Left renal cortex interstitium (tissue), 4 donors: ENCODE data around the gene GREB1. TPM values are rescaled to one million over a fixed set of nuclear protein-coding genes. Genes with fewer than 3 reads are reported as not detected.

ENCODE experiments used
- DNase-seq, 4 donors: peaks; one replicate each; pipeline ENCODE4 v3.0.0-alpha.2; 2013; ENCODE audit warnings: low read depth in 4 of 4, low spot score in 2 of 4, missing footprints in 1 of 4
- polyA plus RNA-seq, 4 donors: library from polyadenylated mRNA; unstranded; fragments of 120-200 nt; gene quantifications; one replicate each; pipeline ENCODE4 v1.2.1, GENCODE V29; 2013; ENCODE audit not compliant: insufficient read length in 4 of 4

The GREB1 gene
- polyA plus RNA-seq, 4 donors, result 9.2 to 19.7 (median 13.9) TPM

- DNase-seq, result no peak
Observed at GRCh38 chr2:11507517-11507916, 26.3 kb upstream of the GREB1 start.

GRCh38 chr2:11508279-11508678 lies 25.6 kb upstream of the GREB1 start:
- DNase-seq, result no peak

GRCh38 chr2:11509657-11510360 lies 24.0 kb upstream of the GREB1 start:
- DNase-seq, result no peak

GRCh38 chr2:11512431-11512830 lies 21.4 kb upstream of the GREB1 start:
- DNase-seq, result no peak

- no peak for DNase-seq
Observed at GRCh38 chr2:11513319-11513718, 20.5 kb upstream of the GREB1 start.

GRCh38 chr2:11514081-11514730 lies 19.6 kb upstream of the GREB1 start:
- no peak for DNase-seq

- no peak for DNase-seq
Observed at GRCh38 chr2:11514904-11515303, 18.9 kb upstream of the GREB1 start.

- DNase-seq, result no peak
Observed at GRCh38 chr2:11515490-11515981, 18.3 kb upstream of the GREB1 start.

GRCh38 chr2:11516984-11517648 lies 16.7 kb upstream of the GREB1 start:
- DNase-seq, result no peak

- no peak for DNase-seq
Observed at GRCh38 chr2:11517906-11518305, 15.9 kb upstream of the GREB1 start.

GRCh38 chr2:11520092-11520693 lies 13.7 kb upstream of the GREB1 start:
- no peak for DNase-seq

GRCh38 chr2:11521775-11522174 lies 12.1 kb upstream of the GREB1 start:
- DNase-seq, result no peak

- no peak for DNase-seq
Observed at GRCh38 chr2:11524470-11524869, 9.4 kb upstream of the GREB1 start.

- no peak for DNase-seq
Observed at GRCh38 chr2:11525762-11526161, 8.1 kb upstream of the GREB1 start.

GRCh38 chr2:11527001-11527400 lies 6.8 kb upstream of the GREB1 start:
- DNase-seq, result no peak

- no peak for DNase-seq
Observed at GRCh38 chr2:11528228-11528627, 5.6 kb upstream of the GREB1 start.

GRCh38 chr2:11530864-11531465 lies 2.9 kb upstream of the GREB1 start:
- no peak for DNase-seq

GRCh38 chr2:11532416-11533055 lies 1.3 kb upstream of the GREB1 start:
- no peak for DNase-seq

GRCh38 chr2:11534071-11534745 lies 363 bp downstream of the GREB1 start:
- DNase-seq, result no peak
